Uterus (tissue), 4 donors: ENCODE results near the gene TRMU. TPM values are rescaled to one million over a fixed set of nuclear protein-coding genes. Genes with fewer than 3 reads are reported as not detected.

Experiments
- DNase-seq, 2 donors: peaks; one replicate each; pipeline ENCODE4 v3.0.0-alpha.2; 2019 to 2020
- H3K27ac ChIP-seq, 2 donors: fragments of 200-600 bp; sonication (generic); 1 replicate in 1 of 2; 2 replicates in 1 of 2; pipeline ENCODE4 v1.5.1; 2016 to 2018
- H3K27me3 ChIP-seq, 2 donors: fragments of 200-600 bp; sonication (generic); one replicate each; pipeline ENCODE4 v1.5.1; 2018 to 2019; ENCODE audit warnings: control low read depth in 1 of 2
- H3K36me3 ChIP-seq, 2 donors: fragments of 200-600 bp; sonication (generic); one replicate each; pipeline ENCODE4 v1.5.1; 2019; ENCODE audit warnings: control low read depth in 1 of 2
- H3K4me1 ChIP-seq, 2 donors: fragments of 200-600 bp; sonication (generic); one replicate each; pipeline ENCODE4 v1.5.1; 2018 to 2019; ENCODE audit warnings: control low read depth in 1 of 2
- H3K4me3 ChIP-seq, 2 donors: fragments of 200-600 bp; sonication (generic); 1 replicate in 1 of 2; 2 replicates in 1 of 2; pipeline ENCODE4 v1.5.1; 2018 to 2019; ENCODE audit warnings: mild to moderate bottlenecking in 1 of 2
- H3K9me3 ChIP-seq, 2 donors: fragments of 200-600 bp; sonication (generic); one replicate each; pipeline ENCODE4 v1.5.1; 2019; ENCODE audit warnings: control low read depth in 1 of 2
- CTCF ChIP-seq, 4 experiments: fragments of 200-600 bp in 2 of 4; fragments of 450-650 bp in 2 of 4; sonication (generic) in 2 of 4; IDR thresholded peaks; one replicate each; pipeline ENCODE4 v1.5.1; 2016 to 2019; ENCODE audit warnings: antibody characterized with exemption in 4 of 4, mild to moderate bottlenecking in 2 of 4, moderate library complexity in 1 of 4
- POLR2A ChIP-seq, 2 donors: fragments of 450-650 bp; IDR thresholded peaks; one replicate each; pipeline ENCODE4 v1.6.1; 2016; ENCODE audit warnings: antibody characterized with exemption in 2 of 2, mild to moderate bottlenecking in 1 of 2, moderate library complexity in 1 of 2
- intact Hi-C: fragments of 100-400 bp; cut with DNase I; formaldehyde crosslinking; loops from one replicate; pipeline ENCODE4 v1.15.1; 2023; ENCODE audit warnings: low total_unique reads
- total RNA-seq, 4 donors: library from RNA; depleted of rRNA in 3 of 4; stranded (reverse); fragments of >200 nt in 3 of 4; gene quantifications; one replicate each; pipeline versions ENCODE4 v1.1.0 to v1.2.4, GENCODE V29; 2014 to 2023
- donor health status: DM: yes; HTN: yes; CAD: no.

Gene TRMU
- total RNA-seq, 4 donors from 2014 or later: 14.1 to 52.5 (median 31.2) TPM

GRCh38 chr22:46387748-46388147, 52.2 kb downstream of the TRMU start:
- no peaks in the 10 kb centered on the region for H3K4me1 ChIP-seq
- intact Hi-C loops: no loop called here
- DNase-seq: no peak
- H3K36me3 ChIP-seq: no peaks in the 10 kb centered on the region
- no peaks in the 10 kb centered on the region for H3K27me3 ChIP-seq
- no peak overlapping the region for H3K4me3 ChIP-seq
- H3K27ac ChIP-seq: no peak overlapping the region
- H3K9me3 ChIP-seq: no peaks in the 10 kb centered on the region
- TF ChIP-seq POLR2A (IDR thresholded peaks at IDR 0.05): no peak
- no peak for TF ChIP-seq CTCF (IDR thresholded peaks at IDR 0.05)

DNA sequence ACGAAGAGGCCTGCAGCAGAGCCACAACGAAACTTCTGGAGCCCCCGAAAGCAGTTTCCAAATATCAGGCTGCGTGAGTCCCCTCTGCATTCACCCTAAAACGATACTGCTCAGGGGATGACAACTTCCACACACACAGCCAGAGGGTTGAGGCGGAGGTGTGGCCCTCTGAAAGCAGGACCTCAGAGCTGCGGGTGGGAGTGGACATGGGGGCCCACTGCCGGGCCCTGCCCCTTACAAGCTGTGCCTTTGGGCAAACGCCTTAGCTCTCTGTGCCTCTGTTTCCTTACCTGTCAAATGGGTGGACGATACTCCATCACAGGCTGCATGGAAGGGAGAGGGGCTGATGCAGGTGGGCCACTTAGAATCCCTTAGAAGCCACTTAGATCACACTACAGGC, 53.1 kb downstream of the TRMU start:
- Histone ChIP-seq H3K27ac (no peak overlapping the region), H3K4me3 (no peak overlapping the region), H3K4me1 (no peaks in the 10 kb centered on the region), H3K36me3 (no peaks in the 10 kb centered on the region), H3K9me3 (no peaks in the 10 kb centered on the region), H3K27me3 (no peaks in the 10 kb centered on the region)
- no peak for DNase-seq
- TF ChIP-seq CTCF (IDR thresholded peaks at IDR 0.05): no peak
- no peak for TF ChIP-seq POLR2A (IDR thresholded peaks at IDR 0.05)
- intact Hi-C loops: no loop called here

GRCh38 chr22:46389081-46389480, 53.6 kb downstream of the TRMU start:
- Histone ChIP-seq H3K4me1 (no peaks in the 10 kb centered on the region), H3K9me3 (no peaks in the 10 kb centered on the region), H3K4me3 (no peak overlapping the region), H3K36me3 (no peaks in the 10 kb centered on the region), H3K27ac (no peak overlapping the region), H3K27me3 (no peaks in the 10 kb centered on the region)
- TF ChIP-seq POLR2A (IDR thresholded peaks at IDR 0.05) (no peak), CTCF (IDR thresholded peaks at IDR 0.05) (no peak)
- no peak for DNase-seq
- intact Hi-C loops: no loop called here

- Histone ChIP-seq H3K4me3 (no peak overlapping the region), H3K9me3 (no peaks in the 10 kb centered on the region), H3K27ac (no peak overlapping the region), H3K27me3 (no peaks in the 10 kb centered on the region), H3K36me3 (no peaks in the 10 kb centered on the region), H3K4me1 (no peaks in the 10 kb centered on the region)
- intact Hi-C loops: no loop called here
- TF ChIP-seq POLR2A (IDR thresholded peaks at IDR 0.05) (no peak), CTCF (IDR thresholded peaks at IDR 0.05) (no peak)
- DNase-seq: no peak
Measured at GRCh38 chr22:46390105-46390651, 54.7 kb downstream of the TRMU start.

DNA sequence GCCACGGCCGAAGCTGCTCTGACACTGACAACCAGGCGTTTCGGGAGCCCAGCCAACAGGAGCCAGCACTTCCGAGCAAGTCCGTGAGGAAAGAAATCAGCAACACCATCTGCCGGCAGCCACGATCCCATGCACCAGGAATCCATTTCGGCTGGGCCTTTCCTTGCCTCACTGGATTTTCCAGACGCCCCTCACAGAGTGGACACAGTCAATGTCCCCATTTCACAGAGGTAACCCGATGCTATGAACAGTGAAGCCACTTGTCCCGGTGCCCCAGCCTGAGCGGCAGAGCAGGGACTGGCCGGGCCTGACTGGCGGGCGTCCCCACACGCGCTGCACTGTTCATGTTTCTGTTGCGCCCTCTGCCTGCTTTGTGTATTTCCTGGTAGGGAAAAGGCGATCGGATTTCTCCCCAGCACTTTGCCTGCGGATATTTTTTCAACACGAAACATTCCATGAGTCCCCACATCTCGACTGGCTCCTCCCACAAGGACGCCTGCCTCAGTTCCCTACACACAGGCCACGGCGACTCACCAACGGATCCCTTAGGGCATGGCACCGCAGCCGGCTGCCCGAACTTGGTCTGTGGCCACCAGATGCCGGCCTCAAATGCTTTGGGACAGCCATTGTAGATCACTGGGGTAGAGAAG, 55.3 kb downstream of the TRMU start:
- Histone ChIP-seq H3K9me3 (no peaks in the 10 kb centered on the region), H3K4me1 (no peaks in the 10 kb centered on the region), H3K27ac (no peak overlapping the region), H3K27me3 (no peaks in the 10 kb centered on the region), H3K4me3 (no peak overlapping the region), H3K36me3 (no peaks in the 10 kb centered on the region)
- TF ChIP-seq CTCF (IDR thresholded peaks at IDR 0.05) (peak in 1 of 4 experiments; percentile 28), POLR2A (IDR thresholded peaks at IDR 0.05) (no peak)
- peak in 1 of 2 donors; percentile 29 for DNase-seq
- intact Hi-C loops: no loop called here
